Activated CD4-positive, alpha-beta T cell treated with anti-CD3 and anti-CD28 coated beads for 24 hours (primary cell): Measurements from ENCODE around the gene TGFBR3L.

ENCODE experiments used
- DNase-seq, 2 donors: peaks; one replicate each; pipeline ENCODE4 v3.0.0-alpha.2; 2020; ENCODE audit warnings: low read depth in 2 of 2

Gene TGFBR3L

GRCh38 chr19:7904074-7905020 lies 10.3 kb upstream of the TGFBR3L start:
- DNase-seq, result peak in 1 of 2 donors; percentile 38

- no peak for DNase-seq
These were observed 9.4 kb upstream of the TGFBR3L start for GRCh38 chr19:7905268-7905667.

GRCh38 chr19:7905859-7906258 lies 8.8 kb upstream of the TGFBR3L start:
- no peak for DNase-seq

- DNase-seq, result no peak
These were observed 7.5 kb upstream of the TGFBR3L start for GRCh38 chr19:7907122-7907521.

- DNase-seq, result no peak
These were observed 7.1 kb upstream of the TGFBR3L start for GRCh38 chr19:7907544-7907943.

GRCh38 chr19:7908078-7908699 lies 6.4 kb upstream of the TGFBR3L start:
- DNase-seq, result no peak

- no peak for DNase-seq
These were observed 5.7 kb upstream of the TGFBR3L start for GRCh38 chr19:7908742-7909461.

GRCh38 chr19:7909471-7910067 lies 5.1 kb upstream of the TGFBR3L start:
- DNase-seq, result no peak

GRCh38 chr19:7910321-7911161 lies 4.1 kb upstream of the TGFBR3L start:
- DNase-seq, result no peak

- DNase-seq, result no peak
These were observed 3.0 kb upstream of the TGFBR3L start for GRCh38 chr19:7911508-7912143.

GRCh38 chr19:7912144-7912696 lies 2.4 kb upstream of the TGFBR3L start:
- no peak for DNase-seq

GRCh38 chr19:7912697-7913564 lies 1.7 kb upstream of the TGFBR3L start:
- no peak for DNase-seq

GRCh38 chr19:7913652-7914051 lies 978 bp upstream of the TGFBR3L start:
- no peak for DNase-seq

GRCh38 chr19:7914099-7914498 lies 531 bp upstream of the TGFBR3L start:
- DNase-seq, result no peak

GRCh38 chr19:7915250-7916102 lies 846 bp downstream of the TGFBR3L start:
- no peak for DNase-seq

GRCh38 chr19:7916103-7916954 lies 1.7 kb downstream of the TGFBR3L start:
- DNase-seq, result peak in 1 of 2 donors; percentile 36

GRCh38 chr19:7916955-7917266 lies 2.3 kb downstream of the TGFBR3L start:
- no peak for DNase-seq
